ENCODE results near the gene CDC42BPB. TPM values are rescaled to one million over a fixed set of nuclear protein-coding genes. Genes with fewer than 3 reads are reported as not detected.

Gene CDC42BPB
- total RNA-seq, 1 donor from 2014 or later, result 55.0 TPM

GRCh38 chr14:102903889-102904512 is 153.3 kb downstream of the CDC42BPB start:
- no peak for FAIRE-seq
- H3K27me3 ChIP-seq (ENCODE audit: control insufficient read depth, insufficient read depth, low read length), result no peaks in the 10 kb centered on the region
- H3K4me3 ChIP-seq (ENCODE audit: low read depth, low read length), result no peak overlapping the region
- peaks cover 14% of the 10 kb centered on the region for H3K36me3 ChIP-seq (ENCODE audit: control insufficient read depth, insufficient read depth, low read length)
- no peak for TF ChIP-seq CTCF (IDR thresholded peaks at IDR 0.05; ENCODE audit: insufficient read depth, low read length, severe bottlenecking)
- no peak for DNase-seq (ENCODE audit: low read depth)

- H3K36me3 ChIP-seq (ENCODE audit: control insufficient read depth, insufficient read depth, low read length), result peaks cover 14% of the 10 kb centered on the region
- no peak for FAIRE-seq
- no peak for TF ChIP-seq CTCF (IDR thresholded peaks at IDR 0.05; ENCODE audit: insufficient read depth, low read length, severe bottlenecking)
- no peaks in the 10 kb centered on the region for H3K27me3 ChIP-seq (ENCODE audit: control insufficient read depth, insufficient read depth, low read length)
- no peak overlapping the region for H3K4me3 ChIP-seq (ENCODE audit: low read depth, low read length)
- no peak for DNase-seq (ENCODE audit: low read depth)
Measured at GRCh38 chr14:102903248-102903888, 154.0 kb downstream of the CDC42BPB start.

GRCh38 chr14:102902523-102903247 is 154.7 kb downstream of the CDC42BPB start:
- Histone ChIP-seq H3K4me3 (ENCODE audit: low read depth, low read length) (no peak overlapping the region), H3K36me3 (ENCODE audit: control insufficient read depth, insufficient read depth, low read length) (peaks cover 13% of the 10 kb centered on the region), H3K27me3 (ENCODE audit: control insufficient read depth, insufficient read depth, low read length) (no peaks in the 10 kb centered on the region)
- TF ChIP-seq CTCF (IDR thresholded peaks at IDR 0.05; ENCODE audit: insufficient read depth, low read length, severe bottlenecking), result no peak
- DNase-seq (ENCODE audit: low read depth) (no peak), FAIRE-seq (no peak)

GRCh38 chr14:102902086-102902485 is 155.3 kb downstream of the CDC42BPB start:
- no peak for TF ChIP-seq CTCF (IDR thresholded peaks at IDR 0.05; ENCODE audit: insufficient read depth, low read length, severe bottlenecking)
- DNase-seq (ENCODE audit: low read depth) (no peak), FAIRE-seq (no peak)
- H3K27me3 ChIP-seq (ENCODE audit: control insufficient read depth, insufficient read depth, low read length), result no peaks in the 10 kb centered on the region
- no peak overlapping the region for H3K4me3 ChIP-seq (ENCODE audit: low read depth, low read length)
- H3K36me3 ChIP-seq (ENCODE audit: control insufficient read depth, insufficient read depth, low read length), result peaks cover 10% of the 10 kb centered on the region

- no peak for TF ChIP-seq CTCF (IDR thresholded peaks at IDR 0.05; ENCODE audit: insufficient read depth, low read length, severe bottlenecking)
- FAIRE-seq (no peak), DNase-seq (ENCODE audit: low read depth) (no peak)
- Histone ChIP-seq H3K4me3 (ENCODE audit: low read depth, low read length) (no peak overlapping the region), H3K27me3 (ENCODE audit: control insufficient read depth, insufficient read depth, low read length) (no peaks in the 10 kb centered on the region), H3K36me3 (ENCODE audit: control insufficient read depth, insufficient read depth, low read length) (peaks cover 8% of the 10 kb centered on the region)
Measured at GRCh38 chr14:102901633-102902032, 155.7 kb downstream of the CDC42BPB start.

All from bronchial epithelial cell (primary cell).